ENCODE measurements around the gene STEAP3.

The STEAP3 gene

GRCh38 chr2:119248311-119248710 is 24.7 kb downstream of the STEAP3 start:
- no peak for DNase-seq

GRCh38 chr2:119248751-119249150 is 25.1 kb downstream of the STEAP3 start:
- no peak for DNase-seq

GRCh38 chr2:119249311-119249710 is 25.7 kb downstream of the STEAP3 start:
- DNase-seq: no peak

DNA sequence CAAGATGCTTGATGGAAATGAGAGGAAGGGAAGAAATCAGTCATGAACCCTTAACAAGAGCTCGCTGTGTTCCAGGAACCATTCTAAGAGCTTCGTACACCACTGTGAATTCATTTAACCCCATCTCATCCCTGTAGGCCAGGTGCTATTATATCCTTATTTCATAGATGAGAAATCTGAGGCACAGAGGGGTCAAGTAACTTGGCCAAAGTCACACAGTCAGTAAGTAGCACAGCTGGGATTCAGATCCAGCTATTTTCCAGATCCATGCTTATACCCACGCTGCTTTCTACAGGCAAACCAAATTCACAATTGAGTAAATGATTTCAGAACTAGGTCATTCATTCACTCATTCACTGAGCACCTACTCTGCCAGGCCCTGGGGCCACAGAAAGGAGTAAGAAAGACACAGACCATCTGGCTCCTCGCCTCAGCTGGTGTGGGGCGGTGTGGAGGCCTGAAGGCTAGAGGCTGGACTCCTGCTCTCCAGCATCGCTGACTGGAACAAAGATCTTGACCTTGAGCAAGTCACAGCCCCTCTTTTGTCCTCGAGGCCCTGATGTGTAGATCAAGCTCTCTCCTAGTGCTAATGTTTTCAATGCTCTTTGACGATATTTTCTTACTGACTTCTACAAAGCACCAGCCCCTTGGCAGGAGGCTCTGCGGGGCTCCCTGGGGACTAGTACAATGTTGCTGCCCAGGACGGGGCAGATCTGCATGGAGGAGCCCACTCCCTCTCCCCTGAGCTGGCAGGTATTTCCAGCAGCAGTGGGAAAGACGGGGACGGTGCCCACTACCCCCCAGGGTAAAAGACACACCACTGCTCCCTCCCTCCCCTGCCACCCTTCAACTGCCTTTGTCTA is 26.5 kb downstream of the STEAP3 start:
- DNase-seq: no peak

DNA sequence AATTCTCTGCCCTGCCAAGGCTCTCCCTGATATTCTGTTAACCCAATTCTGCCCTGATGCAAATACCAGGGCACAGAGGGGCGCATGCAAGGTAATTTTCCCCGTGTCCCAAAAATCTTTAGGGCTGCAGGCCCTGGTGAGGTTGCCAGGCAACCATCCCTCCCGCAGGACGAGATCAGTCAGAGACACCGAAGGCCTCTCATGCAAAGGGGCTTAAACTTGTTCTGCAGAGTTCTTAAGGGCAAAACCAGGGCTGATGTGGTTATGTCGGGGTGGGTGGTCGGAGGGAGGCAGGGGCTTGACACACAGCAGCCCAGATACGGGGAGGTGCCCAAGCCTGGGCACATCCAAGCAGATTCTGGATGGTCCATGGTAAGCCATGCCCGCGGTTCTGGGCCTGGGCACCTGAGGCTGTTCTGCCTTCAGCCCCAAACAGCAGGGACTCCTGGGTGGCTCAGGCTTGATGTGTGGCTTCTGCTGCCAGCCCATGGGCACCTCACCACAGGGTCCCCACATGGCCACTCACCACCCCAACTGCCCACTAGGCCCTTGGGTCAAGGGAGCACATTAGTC is 27.2 kb downstream of the STEAP3 start:
- no peak for DNase-seq

- DNase-seq: no peak
Measured at GRCh38 chr2:119251652-119252051, 28.0 kb downstream of the STEAP3 start.

GRCh38 chr2:119252186-119253113 is 28.8 kb downstream of the STEAP3 start:
- peak; percentile 49 for DNase-seq

DNA sequence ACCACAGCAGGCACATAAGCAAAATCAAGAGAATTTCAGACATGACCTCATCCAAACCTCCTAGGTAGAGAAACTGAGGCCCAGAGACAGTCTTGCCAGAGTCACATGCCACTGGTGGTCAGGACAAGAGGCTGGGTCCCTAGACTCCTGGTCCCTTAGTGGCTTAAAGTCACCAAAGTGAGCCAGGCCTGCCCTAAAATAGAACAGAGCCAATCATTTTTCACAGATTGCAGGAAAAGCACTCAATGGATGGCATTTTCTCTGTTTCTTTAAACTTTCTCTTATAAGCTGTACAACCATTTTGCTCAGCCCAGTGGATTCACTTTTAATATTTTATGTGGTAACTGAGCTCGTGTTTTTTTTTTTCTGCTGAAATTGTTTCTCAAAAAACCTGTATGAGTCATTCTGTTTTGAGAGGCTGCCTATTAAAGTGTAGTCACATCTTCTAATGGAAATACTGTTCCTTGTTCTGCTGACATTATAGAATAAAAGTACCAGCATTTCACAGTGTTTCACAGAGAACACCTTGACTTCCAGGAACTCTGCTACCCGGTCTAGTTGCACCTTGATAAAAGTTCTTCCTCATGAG is 29.6 kb downstream of the STEAP3 start:
- DNase-seq: no peak

- no peak for DNase-seq
Measured at GRCh38 chr2:119253760-119254600, 30.3 kb downstream of the STEAP3 start.

DNA sequence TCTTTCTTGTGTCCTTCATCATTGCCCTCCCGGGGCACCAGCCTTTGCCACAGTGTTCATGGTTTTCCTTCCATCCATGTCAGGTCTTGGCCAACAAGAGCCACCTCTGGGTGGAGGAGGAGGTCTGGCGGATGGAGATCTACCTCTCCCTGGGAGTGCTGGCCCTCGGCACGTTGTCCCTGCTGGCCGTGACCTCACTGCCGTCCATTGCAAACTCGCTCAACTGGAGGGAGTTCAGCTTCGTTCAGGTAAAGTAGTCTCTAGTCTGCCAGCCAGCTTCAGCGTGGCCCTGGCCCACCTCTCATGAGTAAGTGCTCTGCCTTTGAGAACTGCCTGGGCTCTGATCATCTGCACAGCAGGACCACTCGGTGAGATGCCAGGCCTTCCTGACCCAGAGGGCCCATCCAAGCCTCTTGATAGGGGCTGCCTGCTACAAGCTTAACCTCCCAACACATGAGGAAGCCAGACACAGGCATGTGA is 31.0 kb downstream of the STEAP3 start:
- no peak for DNase-seq

DNA sequence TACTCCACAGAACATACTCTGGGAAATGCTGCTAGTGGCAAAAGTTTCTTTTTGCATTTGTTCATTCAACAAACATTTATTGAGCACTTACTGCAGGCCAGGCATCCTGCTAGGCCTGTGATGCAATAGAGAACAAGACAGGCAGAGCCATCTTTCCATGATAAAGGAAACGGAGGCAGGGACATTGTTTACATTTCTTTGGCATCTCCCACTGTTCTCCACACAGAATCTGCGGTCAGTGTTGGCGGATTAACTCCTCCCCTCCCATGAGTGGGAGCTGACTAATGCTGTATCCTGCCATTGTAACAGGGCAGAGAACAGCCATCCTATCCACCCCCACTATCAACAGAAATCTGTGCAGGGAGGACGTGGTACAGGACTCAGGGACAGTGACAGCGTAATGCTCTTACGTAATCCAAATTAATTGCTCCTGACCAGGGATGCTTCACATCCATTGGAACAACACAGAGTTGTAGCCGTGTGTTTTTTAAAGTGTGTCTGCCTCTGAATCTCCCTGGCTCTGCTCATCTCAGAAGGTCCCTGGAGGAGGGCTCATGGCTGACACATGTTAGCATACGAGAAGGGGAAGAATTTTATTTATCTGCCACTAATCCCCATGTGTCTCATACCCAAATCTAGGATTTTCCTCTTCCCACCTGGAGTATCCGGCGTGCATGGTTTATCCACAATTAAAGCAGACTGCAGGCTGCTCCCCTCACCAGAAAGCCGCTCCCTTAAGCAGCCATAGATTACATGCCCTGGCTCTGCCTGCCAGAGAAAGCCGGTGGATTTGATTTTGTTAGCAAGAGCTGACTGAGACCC is 32.3 kb downstream of the STEAP3 start:
- peak; percentile 68 for DNase-seq

- DNase-seq: no peak
Measured at GRCh38 chr2:119256582-119256921, 32.9 kb downstream of the STEAP3 start.

GRCh38 chr2:119257198-119257597 is 33.6 kb downstream of the STEAP3 start:
- no peak for DNase-seq

GRCh38 chr2:119259296-119259860 is 35.7 kb downstream of the STEAP3 start:
- no peak for DNase-seq

DNA sequence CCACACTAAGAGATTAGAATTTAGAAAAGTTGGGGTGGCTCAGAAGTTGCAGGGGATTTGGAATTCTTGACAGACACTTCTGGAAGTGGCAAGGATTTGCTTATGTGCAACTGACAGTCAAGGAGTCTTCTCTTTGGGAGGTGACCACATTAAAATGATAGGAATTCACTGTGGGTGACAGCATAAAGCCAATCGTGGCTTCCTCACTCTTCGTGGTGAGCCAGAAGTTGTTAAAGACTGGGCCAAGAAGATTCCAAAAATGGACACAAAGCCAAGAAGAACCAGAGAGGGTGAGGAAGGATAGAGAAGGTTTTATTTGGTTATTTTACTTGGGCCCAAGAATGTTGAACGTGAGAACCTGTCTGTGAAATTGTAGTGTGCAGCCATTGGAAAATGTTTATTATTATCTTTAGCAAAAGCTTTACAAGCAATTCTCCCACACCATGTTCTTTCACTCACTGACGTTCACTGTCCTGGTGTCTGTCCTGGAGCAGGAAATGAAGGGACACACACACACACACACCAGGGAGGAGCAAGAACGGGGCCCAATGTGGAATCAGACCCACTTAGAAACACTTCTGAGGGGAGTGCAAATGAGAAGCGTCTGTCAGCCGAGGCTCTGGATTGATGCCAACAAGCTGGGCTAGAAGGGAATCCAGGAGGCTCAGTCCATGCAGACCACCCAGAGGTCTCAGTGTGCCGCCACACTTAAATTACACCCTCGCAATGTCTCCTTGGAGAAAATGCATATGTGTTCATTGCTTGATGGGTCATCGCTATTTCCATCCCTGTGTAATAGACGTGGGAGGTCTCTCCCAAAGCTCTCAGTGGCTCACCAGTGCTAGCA is 37.2 kb downstream of the STEAP3 start:
- no peak for DNase-seq

GRCh38 chr2:119261493-119262225 is 38.0 kb downstream of the STEAP3 start:
- DNase-seq: no peak

- DNase-seq: no peak
Measured at GRCh38 chr2:119263025-119263424, 39.4 kb downstream of the STEAP3 start.

GRCh38 chr2:119263656-119264055 is 40.0 kb downstream of the STEAP3 start:
- DNase-seq: no peak
